Retinal pigment epithelial cell (primary cell): ENCODE results near the gene NUBP1.

ENCODE experiments used
- DNase-seq: peaks from one replicate; pipeline ENCODE4 v3.0.0-alpha.2; 2010; ENCODE audit warnings: low read depth
- H3K4me3 ChIP-seq: 2 replicates; pipeline ENCODE4 v1.5.1; 2011; ENCODE audit warnings: mild to moderate bottlenecking, low read length, control low read depth, moderate library complexity
- TF ChIP-seq, protein P1 (sequence below): conservative IDR thresholded peaks from 2 replicates; pipeline ENCODE4 v1.5.1; 2011; ENCODE audit warnings: low read depth, low read length, control low read depth, inconsistent platforms

NUBP1 gene

DNA sequence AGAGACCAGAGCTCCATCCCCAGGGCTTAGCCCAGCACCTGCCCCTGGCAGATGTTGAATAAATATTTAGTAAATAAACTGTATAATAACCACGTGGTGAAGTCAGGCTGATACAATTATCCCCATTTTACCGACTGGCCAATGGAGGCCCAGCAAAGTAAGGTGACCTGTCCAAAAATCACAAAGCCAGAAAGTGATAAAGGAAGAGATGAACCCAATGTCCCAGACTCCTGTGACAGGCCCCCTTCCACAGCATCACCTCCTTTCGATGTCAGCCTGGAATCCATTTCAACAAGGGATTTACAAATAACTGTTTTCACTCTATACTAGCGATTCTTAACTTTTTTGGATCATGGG is 69.4 kb downstream of the NUBP1 start:
- H3K4me3 ChIP-seq, result no peak overlapping the region
- TF ChIP-seq, protein P1, sequence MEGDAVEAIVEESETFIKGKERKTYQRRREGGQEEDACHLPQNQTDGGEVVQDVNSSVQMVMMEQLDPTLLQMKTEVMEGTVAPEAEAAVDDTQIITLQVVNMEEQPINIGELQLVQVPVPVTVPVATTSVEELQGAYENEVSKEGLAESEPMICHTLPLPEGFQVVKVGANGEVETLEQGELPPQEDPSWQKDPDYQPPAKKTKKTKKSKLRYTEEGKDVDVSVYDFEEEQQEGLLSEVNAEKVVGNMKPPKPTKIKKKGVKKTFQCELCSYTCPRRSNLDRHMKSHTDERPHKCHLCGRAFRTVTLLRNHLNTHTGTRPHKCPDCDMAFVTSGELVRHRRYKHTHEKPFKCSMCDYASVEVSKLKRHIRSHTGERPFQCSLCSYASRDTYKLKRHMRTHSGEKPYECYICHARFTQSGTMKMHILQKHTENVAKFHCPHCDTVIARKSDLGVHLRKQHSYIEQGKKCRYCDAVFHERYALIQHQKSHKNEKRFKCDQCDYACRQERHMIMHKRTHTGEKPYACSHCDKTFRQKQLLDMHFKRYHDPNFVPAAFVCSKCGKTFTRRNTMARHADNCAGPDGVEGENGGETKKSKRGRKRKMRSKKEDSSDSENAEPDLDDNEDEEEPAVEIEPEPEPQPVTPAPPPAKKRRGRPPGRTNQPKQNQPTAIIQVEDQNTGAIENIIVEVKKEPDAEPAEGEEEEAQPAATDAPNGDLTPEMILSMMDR, result no peak
- DNase-seq, result no peak

DNA sequence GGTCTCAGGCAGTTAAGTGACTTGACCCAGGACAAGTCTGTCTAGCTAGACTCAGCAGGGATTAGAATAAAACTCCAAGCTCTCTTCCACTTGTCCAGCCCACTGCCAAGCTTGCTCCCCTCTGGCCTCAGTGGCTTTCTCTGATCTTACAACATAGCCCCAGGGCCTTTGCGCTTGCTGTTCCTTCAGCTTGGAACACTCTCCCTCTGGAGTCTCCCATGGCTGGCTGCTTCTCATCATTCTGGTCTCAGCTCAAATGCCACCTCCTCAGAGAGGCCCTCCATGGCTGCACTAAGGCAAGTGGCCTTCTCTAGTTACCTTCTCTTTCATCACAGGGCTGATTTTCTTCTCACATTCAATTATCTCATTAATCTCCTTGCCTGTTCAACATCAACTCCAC is 73.9 kb downstream of the NUBP1 start:
- TF ChIP-seq, protein P1, result no peak
- DNase-seq, result no peak
- no peak overlapping the region for H3K4me3 ChIP-seq

DNA sequence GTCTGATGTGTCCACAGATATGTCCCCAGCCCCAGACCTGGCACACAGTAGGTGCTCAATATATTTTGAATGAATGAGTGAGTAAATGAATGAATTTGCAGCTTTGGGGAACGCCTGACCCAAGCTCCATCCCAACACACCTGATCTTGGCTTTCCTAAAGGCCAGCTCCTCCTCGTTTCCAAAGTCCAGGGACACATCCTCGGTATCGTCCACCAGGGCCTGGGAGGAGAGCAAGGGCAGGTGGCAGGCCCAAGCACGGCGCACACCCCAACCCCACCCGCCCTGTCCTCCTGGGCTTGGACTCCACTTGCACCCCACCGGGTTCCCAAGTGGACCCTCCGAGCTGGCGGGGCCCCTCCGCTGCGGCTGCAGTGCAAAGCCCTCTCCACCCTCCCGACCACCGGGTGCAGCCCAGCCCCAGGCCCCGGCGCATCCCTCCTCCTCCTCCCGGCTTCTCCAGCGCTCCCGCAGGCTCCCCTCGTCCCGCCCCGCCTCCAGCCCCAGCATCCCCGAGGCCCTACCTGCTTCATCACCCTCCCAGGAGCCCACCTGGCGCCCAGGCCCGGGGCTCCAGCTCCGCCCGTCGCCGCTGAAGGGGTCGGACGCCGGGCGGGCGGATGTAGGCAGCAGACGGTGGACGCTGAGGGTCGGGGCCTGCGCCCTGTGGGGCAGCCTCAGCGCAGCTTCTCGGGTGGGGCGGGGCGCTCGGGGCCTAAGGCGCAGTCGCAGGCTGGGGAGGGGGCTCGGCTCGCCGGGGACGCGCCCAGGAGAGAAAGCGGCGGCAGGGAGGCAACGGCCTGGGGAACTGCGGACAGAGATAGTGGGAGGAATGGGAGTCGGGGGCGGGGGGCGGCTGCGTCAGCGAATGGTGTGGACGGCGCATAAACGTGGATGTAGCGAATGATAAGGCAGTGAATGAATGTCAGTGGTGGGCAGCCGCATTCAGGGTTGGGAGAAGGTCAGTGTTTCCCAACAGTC is 74.6 kb downstream of the NUBP1 start, which contains the start of gene TVP23A:
Gene TVP23A, minus strand, starts transcription at position 832 of the 979 bp plus-strand sequence. Its CDS starts 301 bp downstream, at position 531.
- DNase-seq, result no peak
- TF ChIP-seq, protein P1, result no peak
- H3K4me3 ChIP-seq, result peak within 1 kb of the TSS; percentile 40
